SH-SY5Y (cell line): ENCODE data around the gene GALK1.

ENCODE experiments used
- GATA2 ChIP-seq: IDR thresholded peaks from 2 replicates; pipeline ENCODE4 v1.6.1; 2011; ENCODE audit warnings: mild to moderate bottlenecking, low read depth, low read length
- GATA3 ChIP-seq: IDR thresholded peaks from 2 replicates; pipeline ENCODE4 v1.6.1; 2011; ENCODE audit warnings: low read depth, mild to moderate bottlenecking, low read length, moderate library complexity

GRCh38 chr17:75730065-75730464 is 34.9 kb downstream of the GALK1 start:
- TF ChIP-seq GATA3, result no peak
- TF ChIP-seq GATA2, result no peak
